SKM-1 (cell line): ENCODE measurements around the gene BSND.

Experiments
- DNase-seq: peaks from one replicate; lab custom pipeline; 2025; ENCODE audit not compliant: unreplicated experiment; lab: John Stamatoyannopoulos, UW

BSND gene

GRCh38 chr1:55060133-55060999 lies 61.6 kb downstream of the BSND start:
- no peak for DNase-seq

GRCh38 chr1:55061000-55061705 lies 62.4 kb downstream of the BSND start:
- no peak for DNase-seq
